Measurements from ENCODE around the gene TXNRD1. TPM values are rescaled to one million over a fixed set of nuclear protein-coding genes. Genes with fewer than 3 reads are reported as not detected.

Gene TXNRD1
- 124 TPM for polyA plus RNA-seq (2013, experiment 1 of 2)
- polyA plus RNA-seq (2013, experiment 2 of 2): 124 TPM

GRCh38 chr12:104215638-104216297 lies at the start of gene TXNRD1:
TSS of gene TXNRD1 (plus strand) at chr12:104215779. CDS start at chr12:104215803, 24 bp downstream.
- H3K23ac ChIP-seq (ENCODE audit: low read length): peak within 1 kb of the TSS; percentile 56
- peak within 1 kb of the TSS; percentile 29 for H3K4me2 ChIP-seq (ENCODE audit: low read length)
- no peak within 1 kb of the TSS for H3K4ac ChIP-seq (ENCODE audit: low read depth, low read length)
- H3K4me1 ChIP-seq (ENCODE audit: control insufficient read depth, low read depth, low read length): no peaks in the 10 kb centered on the region
- H2AK5ac ChIP-seq (ENCODE audit: low read length): no peak within 1 kb of the TSS
- H2BK15ac ChIP-seq (replicated peaks; ENCODE audit: low read depth): no peak within 1 kb of the TSS
- H3K27me3 ChIP-seq (ENCODE audit: insufficient read depth, low read length, poor library complexity): peaks cover 7% of the 10 kb centered on the region
- no peaks in the 10 kb centered on the region for H3K79me2 ChIP-seq (ENCODE audit: control insufficient read depth, insufficient read depth, low read length)
- peak within 1 kb of the TSS; percentile 52 for H2BK120ac ChIP-seq (ENCODE audit: low read depth, low read length)
- H3K18ac ChIP-seq (ENCODE audit: low read length): peak within 1 kb of the TSS; percentile 85
- peak within 1 kb of the TSS; percentile 94 for H3K56ac ChIP-seq (ENCODE audit: low read length)
- no peaks in the 10 kb centered on the region for H3K79me1 ChIP-seq (ENCODE audit: low read length)
- H3K36me3 ChIP-seq (ENCODE audit: control insufficient read depth, insufficient read depth, low read length): no peaks in the 10 kb centered on the region
- peak; percentile 91 for DNase-seq
- H3K9ac ChIP-seq (ENCODE audit: low read length): peak within 1 kb of the TSS; percentile 47
- no peak within 1 kb of the TSS for H2BK5ac ChIP-seq (ENCODE audit: low read length)
- H3K27ac ChIP-seq (ENCODE audit: low read depth, low read length): no peak within 1 kb of the TSS
- no peak within 1 kb of the TSS for H4K5ac ChIP-seq (ENCODE audit: low read length)
- H4K8ac ChIP-seq (ENCODE audit: low read depth, low read length): no peak within 1 kb of the TSS
- WGBS (ENCODE audit: extremely low coverage, insufficient coverage, low lambda C conversion rate): no CpG with 5 or more reads among the region's 71 CpGs
- H3K4me3 ChIP-seq (ENCODE audit: low read length): peak within 1 kb of the TSS; percentile 1

GRCh38 chr12:104165801-104166200 lies 49.8 kb upstream of the TXNRD1 start:
- H4K8ac ChIP-seq (ENCODE audit: low read depth, low read length): no peak overlapping the region
- H4K5ac ChIP-seq (ENCODE audit: low read length): no peak overlapping the region
- H2BK120ac ChIP-seq (ENCODE audit: low read depth, low read length): no peak overlapping the region
- H3K4me3 ChIP-seq (ENCODE audit: low read length): no peak overlapping the region
- no peak for DNase-seq
- H3K4me2 ChIP-seq (ENCODE audit: low read length): no peak overlapping the region
- no peak overlapping the region for H2BK5ac ChIP-seq (ENCODE audit: low read length)
- H3K36me3 ChIP-seq (ENCODE audit: control insufficient read depth, insufficient read depth, low read length): no peaks in the 10 kb centered on the region
- H3K18ac ChIP-seq (ENCODE audit: low read length): no peak overlapping the region
- H3K79me1 ChIP-seq (ENCODE audit: low read length): no peaks in the 10 kb centered on the region
- H2BK15ac ChIP-seq (replicated peaks; ENCODE audit: low read depth): no peak overlapping the region
- no peak overlapping the region for H3K23ac ChIP-seq (ENCODE audit: low read length)
- H3K27me3 ChIP-seq (ENCODE audit: insufficient read depth, low read length, poor library complexity): no peaks in the 10 kb centered on the region
- no peak overlapping the region for H3K4ac ChIP-seq (ENCODE audit: low read depth, low read length)
- H3K4me1 ChIP-seq (ENCODE audit: control insufficient read depth, low read depth, low read length): no peaks in the 10 kb centered on the region
- H2AK5ac ChIP-seq (ENCODE audit: low read length): no peak overlapping the region
- H3K27ac ChIP-seq (ENCODE audit: low read depth, low read length): no peak overlapping the region
- H3K9ac ChIP-seq (ENCODE audit: low read length): no peak overlapping the region
- no peaks in the 10 kb centered on the region for H3K79me2 ChIP-seq (ENCODE audit: control insufficient read depth, insufficient read depth, low read length)
- no peak overlapping the region for H3K56ac ChIP-seq (ENCODE audit: low read length)
- WGBS (ENCODE audit: extremely low coverage, insufficient coverage, low lambda C conversion rate): no CpG with 5 or more reads among the region's 2 CpGs

GRCh38 chr12:104166465-104166864 lies 49.1 kb upstream of the TXNRD1 start:
- H4K5ac ChIP-seq (ENCODE audit: low read length): no peak overlapping the region
- DNase-seq: no peak
- H3K79me1 ChIP-seq (ENCODE audit: low read length): no peaks in the 10 kb centered on the region
- no peak overlapping the region for H3K18ac ChIP-seq (ENCODE audit: low read length)
- H3K36me3 ChIP-seq (ENCODE audit: control insufficient read depth, insufficient read depth, low read length): no peaks in the 10 kb centered on the region
- H3K23ac ChIP-seq (ENCODE audit: low read length): no peak overlapping the region
- H2BK120ac ChIP-seq (ENCODE audit: low read depth, low read length): no peak overlapping the region
- no peak overlapping the region for H3K4me2 ChIP-seq (ENCODE audit: low read length)
- no peak overlapping the region for H3K4me3 ChIP-seq (ENCODE audit: low read length)
- H4K8ac ChIP-seq (ENCODE audit: low read depth, low read length): no peak overlapping the region
- H3K4me1 ChIP-seq (ENCODE audit: control insufficient read depth, low read depth, low read length): no peaks in the 10 kb centered on the region
- no peak overlapping the region for H3K4ac ChIP-seq (ENCODE audit: low read depth, low read length)
- no peak overlapping the region for H2AK5ac ChIP-seq (ENCODE audit: low read length)
- no CpG with 5 or more reads among the region's 6 CpGs for WGBS (ENCODE audit: extremely low coverage, insufficient coverage, low lambda C conversion rate)
- no peak overlapping the region for H3K27ac ChIP-seq (ENCODE audit: low read depth, low read length)
- no peak overlapping the region for H3K56ac ChIP-seq (ENCODE audit: low read length)
- no peaks in the 10 kb centered on the region for H3K27me3 ChIP-seq (ENCODE audit: insufficient read depth, low read length, poor library complexity)
- no peaks in the 10 kb centered on the region for H3K79me2 ChIP-seq (ENCODE audit: control insufficient read depth, insufficient read depth, low read length)
- H2BK15ac ChIP-seq (replicated peaks; ENCODE audit: low read depth): no peak overlapping the region
- H2BK5ac ChIP-seq (ENCODE audit: low read length): no peak overlapping the region
- no peak overlapping the region for H3K9ac ChIP-seq (ENCODE audit: low read length)

GRCh38 chr12:104167519-104168458 lies 47.8 kb upstream of the TXNRD1 start:
- Histone ChIP-seq H2BK120ac (ENCODE audit: low read depth, low read length) (no peak overlapping the region), H2AK5ac (ENCODE audit: low read length) (no peak overlapping the region), H4K5ac (ENCODE audit: low read length) (no peak overlapping the region), H3K4me2 (ENCODE audit: low read length) (no peak overlapping the region), H3K36me3 (ENCODE audit: control insufficient read depth, insufficient read depth, low read length) (no peaks in the 10 kb centered on the region), H3K4me1 (ENCODE audit: control insufficient read depth, low read depth, low read length) (no peaks in the 10 kb centered on the region), H3K27ac (ENCODE audit: low read depth, low read length) (no peak overlapping the region), H3K23ac (ENCODE audit: low read length) (no peak overlapping the region), H3K56ac (ENCODE audit: low read length) (no peak overlapping the region), H3K27me3 (ENCODE audit: insufficient read depth, low read length, poor library complexity) (no peaks in the 10 kb centered on the region), H3K79me2 (ENCODE audit: control insufficient read depth, insufficient read depth, low read length) (no peaks in the 10 kb centered on the region), H2BK5ac (ENCODE audit: low read length) (no peak overlapping the region), H3K18ac (ENCODE audit: low read length) (no peak overlapping the region), H4K8ac (ENCODE audit: low read depth, low read length) (no peak overlapping the region), H3K4me3 (ENCODE audit: low read length) (no peak overlapping the region), H3K4ac (ENCODE audit: low read depth, low read length) (no peak overlapping the region), H2BK15ac (replicated peaks; ENCODE audit: low read depth) (no peak overlapping the region), H3K9ac (ENCODE audit: low read length) (no peak overlapping the region), H3K79me1 (ENCODE audit: low read length) (no peaks in the 10 kb centered on the region)
- no CpG with 5 or more reads among the region's 5 CpGs for WGBS (ENCODE audit: extremely low coverage, insufficient coverage, low lambda C conversion rate)
- no peak for DNase-seq

- WGBS (ENCODE audit: extremely low coverage, insufficient coverage, low lambda C conversion rate): no CpG with 5 or more reads among the region's 5 CpGs
These were observed 47.0 kb upstream of the TXNRD1 start for GRCh38 chr12:104168596-104168995.

More at GRCh38 chr12:104168596-104168995, 47.0 kb upstream of the TXNRD1 start:
- no peak for DNase-seq
- Histone ChIP-seq H2BK5ac (ENCODE audit: low read length) (no peak overlapping the region), H3K27ac (ENCODE audit: low read depth, low read length) (no peak overlapping the region), H3K4me3 (ENCODE audit: low read length) (no peak overlapping the region), H3K79me2 (ENCODE audit: control insufficient read depth, insufficient read depth, low read length) (no peaks in the 10 kb centered on the region), H3K79me1 (ENCODE audit: low read length) (no peaks in the 10 kb centered on the region), H2BK120ac (ENCODE audit: low read depth, low read length) (no peak overlapping the region), H4K5ac (ENCODE audit: low read length) (no peak overlapping the region), H3K9ac (ENCODE audit: low read length) (no peak overlapping the region), H3K36me3 (ENCODE audit: control insufficient read depth, insufficient read depth, low read length) (no peaks in the 10 kb centered on the region), H3K4me1 (ENCODE audit: control insufficient read depth, low read depth, low read length) (no peaks in the 10 kb centered on the region), H3K4me2 (ENCODE audit: low read length) (no peak overlapping the region), H2AK5ac (ENCODE audit: low read length) (no peak overlapping the region), H3K23ac (ENCODE audit: low read length) (no peak overlapping the region), H4K8ac (ENCODE audit: low read depth, low read length) (no peak overlapping the region), H2BK15ac (replicated peaks; ENCODE audit: low read depth) (no peak overlapping the region), H3K27me3 (ENCODE audit: insufficient read depth, low read length, poor library complexity) (no peaks in the 10 kb centered on the region), H3K4ac (ENCODE audit: low read depth, low read length) (no peak overlapping the region), H3K56ac (ENCODE audit: low read length) (no peak overlapping the region), H3K18ac (ENCODE audit: low read length) (no peak overlapping the region)
